ENCODE data around the gene RDH13. TPM values are rescaled to one million over a fixed set of nuclear protein-coding genes. Genes with fewer than 3 reads are reported as not detected.
"Not testable (repeated sequence)": the region's sequence is repeated elsewhere in the genome, so short reads cannot be mapped to it uniquely, and the experiment has no call there.

The RDH13 gene
- polyA plus RNA-seq, 2 of the 4 experiments (the other 2 are of a cell fraction) = 10.6 to 12.8 TPM

GRCh38 chr19:55034751-55035150 lies 28.2 kb downstream of the RDH13 start (continued):
- TF ChIP-seq, protein P1, sequence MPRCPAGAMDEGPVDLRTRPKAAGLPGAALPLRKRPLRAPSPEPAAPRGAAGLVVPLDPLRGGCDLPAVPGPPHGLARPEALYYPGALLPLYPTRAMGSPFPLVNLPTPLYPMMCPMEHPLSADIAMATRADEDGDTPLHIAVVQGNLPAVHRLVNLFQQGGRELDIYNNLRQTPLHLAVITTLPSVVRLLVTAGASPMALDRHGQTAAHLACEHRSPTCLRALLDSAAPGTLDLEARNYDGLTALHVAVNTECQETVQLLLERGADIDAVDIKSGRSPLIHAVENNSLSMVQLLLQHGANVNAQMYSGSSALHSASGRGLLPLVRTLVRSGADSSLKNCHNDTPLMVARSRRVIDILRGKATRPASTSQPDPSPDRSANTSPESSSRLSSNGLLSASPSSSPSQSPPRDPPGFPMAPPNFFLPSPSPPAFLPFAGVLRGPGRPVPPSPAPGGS (IDR thresholded peaks at IDR 0.05) = no peak
- TF ChIP-seq FOXS1 (CRISPR knock-in tag; IDR thresholded peaks at IDR 0.05) (no peak), RFX5 (IDR thresholded peaks at IDR 0.05) (no peak), JUN (IDR thresholded peaks at IDR 0.05) (no peak), GATA3 (IDR thresholded peaks at IDR 0.05; ENCODE audit: borderline replicate concordance) (no peak), SMC3 (IDR thresholded peaks at IDR 0.05) (no peak), ZSCAN20 (CRISPR knock-in tag; IDR thresholded peaks at IDR 0.05) (no peak)
- TF ChIP-seq, protein P2, sequence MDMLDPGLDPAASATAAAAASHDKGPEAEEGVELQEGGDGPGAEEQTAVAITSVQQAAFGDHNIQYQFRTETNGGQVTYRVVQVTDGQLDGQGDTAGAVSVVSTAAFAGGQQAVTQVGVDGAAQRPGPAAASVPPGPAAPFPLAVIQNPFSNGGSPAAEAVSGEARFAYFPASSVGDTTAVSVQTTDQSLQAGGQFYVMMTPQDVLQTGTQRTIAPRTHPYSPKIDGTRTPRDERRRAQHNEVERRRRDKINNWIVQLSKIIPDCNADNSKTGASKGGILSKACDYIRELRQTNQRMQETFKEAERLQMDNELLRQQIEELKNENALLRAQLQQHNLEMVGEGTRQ (IDR thresholded peaks at IDR 0.05) = no peak

DNA sequence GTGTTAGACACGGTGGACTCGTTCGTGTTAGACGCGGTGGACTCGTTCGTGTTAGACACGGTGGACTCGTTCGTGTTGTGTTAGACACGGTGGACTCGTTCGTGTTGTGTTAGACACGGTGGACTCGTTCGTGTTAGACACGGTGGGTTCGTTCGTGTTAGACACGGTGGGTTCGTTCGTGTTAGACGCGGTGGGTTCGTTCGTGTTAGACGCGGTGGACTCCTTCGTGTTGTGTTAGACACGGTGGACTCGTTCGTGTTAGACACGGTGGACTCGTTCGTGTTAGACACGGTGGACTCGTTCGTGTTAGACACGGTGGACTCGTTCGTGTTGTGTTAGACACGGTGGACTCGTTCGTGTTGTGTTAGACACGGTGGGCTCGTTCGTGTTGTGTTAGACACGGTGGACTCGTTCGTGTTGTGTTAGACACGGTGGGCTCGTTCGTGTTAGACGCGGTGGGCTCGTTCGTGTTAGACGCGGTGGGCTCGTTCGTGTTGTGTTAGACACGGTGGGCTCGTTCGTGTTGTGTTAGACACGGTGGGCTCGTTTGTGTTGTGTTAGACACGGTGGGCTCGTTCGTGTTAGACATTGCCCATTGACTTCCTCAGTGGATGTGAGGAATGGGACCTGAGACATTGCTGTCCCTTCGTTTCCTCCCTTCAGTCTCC lies 29.8 kb downstream of the RDH13 start:
- DNase-seq (ENCODE audit: low read depth in 1 of 2, low spot score in 1 of 2); H3K9me3 ChIP-seq; CTCF ChIA-PET; POLR2A ChIA-PET; H3K4me1 ChIP-seq; ATAC-seq; H3K4me3 ChIP-seq; FAIRE-seq; H3K27ac ChIP-seq; H3K4me2 ChIP-seq: not testable (repeated sequence)
- 89% methylated on average over 70 of the region's 70 CpGs for WGBS (ENCODE audit: missing lambda C conversion rate)

GRCh38 chr19:55032170-55032800 lies 30.7 kb downstream of the RDH13 start:
- Histone ChIP-seq H3K9me3 (no peaks in the 10 kb centered on the region), H3K4me3 (no peak overlapping the region), H3K4me2 (no peak overlapping the region), H3K4me1 (0 out of 3 replicates have a peak, but pooled peaks cover 5% of the 10 kb centered on the region), H3K27ac (no peak overlapping the region)
- FAIRE-seq (no peak), DNase-seq (ENCODE audit: low read depth in 1 of 2, low spot score in 1 of 2) (no peak), ATAC-seq (peak in 1 of 2 experiments; percentile 11; a peak in 2 of 6 replicates)
- 84% methylated on average over 22 of the region's 22 CpGs for WGBS (ENCODE audit: missing lambda C conversion rate)
- CTCF ChIA-PET = interaction anchor here (1.1 kb wide), 1 partner anchor 12 kb away, joined by 3 read pairs; no protein-coding TSS in a partner anchor
- TF ChIP-seq MAZ (IDR thresholded peaks at IDR 0.05; ENCODE audit: borderline replicate concordance, low read depth, low read length) = no peak
- no peak for TF ChIP-seq POLR2A (IDR thresholded peaks at IDR 0.05; ENCODE audit: low read length)
- no peak for TF ChIP-seq KDM1A (IDR thresholded peaks at IDR 0.05; ENCODE audit: low read depth)
- TF ChIP-seq NR3C1 (IDR thresholded peaks at IDR 0.05) = no peak
- TF ChIP-seq CTCF (IDR thresholded peaks at IDR 0.05) = no peak
- TF ChIP-seq GATA3 (IDR thresholded peaks at IDR 0.05; ENCODE audit: borderline replicate concordance) = no peak
- no peak for TF ChIP-seq EHMT2 (IDR thresholded peaks at IDR 0.05; ENCODE audit: low read depth)
- TF ChIP-seq, protein P3, sequence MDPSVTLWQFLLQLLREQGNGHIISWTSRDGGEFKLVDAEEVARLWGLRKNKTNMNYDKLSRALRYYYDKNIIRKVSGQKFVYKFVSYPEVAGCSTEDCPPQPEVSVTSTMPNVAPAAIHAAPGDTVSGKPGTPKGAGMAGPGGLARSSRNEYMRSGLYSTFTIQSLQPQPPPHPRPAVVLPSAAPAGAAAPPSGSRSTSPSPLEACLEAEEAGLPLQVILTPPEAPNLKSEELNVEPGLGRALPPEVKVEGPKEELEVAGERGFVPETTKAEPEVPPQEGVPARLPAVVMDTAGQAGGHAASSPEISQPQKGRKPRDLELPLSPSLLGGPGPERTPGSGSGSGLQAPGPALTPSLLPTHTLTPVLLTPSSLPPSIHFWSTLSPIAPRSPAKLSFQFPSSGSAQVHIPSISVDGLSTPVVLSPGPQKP (IDR thresholded peaks at IDR 0.05; ENCODE audit: low read depth, low read length) = no peak
- no peak for TF ChIP-seq FOSB (CRISPR knock-in tag; IDR thresholded peaks at IDR 0.05)
- no peak for TF ChIP-seq FOSL2 (IDR thresholded peaks at IDR 0.05)
- TF ChIP-seq FOSL2 (CRISPR knock-in tag; IDR thresholded peaks at IDR 0.05) = no peak
- no peak for TF ChIP-seq RNF2 (IDR thresholded peaks at IDR 0.05; ENCODE audit: borderline replicate concordance, low read depth)
- TF ChIP-seq PHF8 (IDR thresholded peaks at IDR 0.05; ENCODE audit: borderline replicate concordance, low read depth) = no peak
- TF ChIP-seq ZSCAN20 (CRISPR knock-in tag; IDR thresholded peaks at IDR 0.05) = no peak
- TF ChIP-seq, protein P4, sequence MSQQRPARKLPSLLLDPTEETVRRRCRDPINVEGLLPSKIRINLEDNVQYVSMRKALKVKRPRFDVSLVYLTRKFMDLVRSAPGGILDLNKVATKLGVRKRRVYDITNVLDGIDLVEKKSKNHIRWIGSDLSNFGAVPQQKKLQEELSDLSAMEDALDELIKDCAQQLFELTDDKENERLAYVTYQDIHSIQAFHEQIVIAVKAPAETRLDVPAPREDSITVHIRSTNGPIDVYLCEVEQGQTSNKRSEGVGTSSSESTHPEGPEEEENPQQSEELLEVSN (IDR thresholded peaks at IDR 0.05; ENCODE audit: borderline replicate concordance, low read depth) = no peak
- TF ChIP-seq, protein P5, sequence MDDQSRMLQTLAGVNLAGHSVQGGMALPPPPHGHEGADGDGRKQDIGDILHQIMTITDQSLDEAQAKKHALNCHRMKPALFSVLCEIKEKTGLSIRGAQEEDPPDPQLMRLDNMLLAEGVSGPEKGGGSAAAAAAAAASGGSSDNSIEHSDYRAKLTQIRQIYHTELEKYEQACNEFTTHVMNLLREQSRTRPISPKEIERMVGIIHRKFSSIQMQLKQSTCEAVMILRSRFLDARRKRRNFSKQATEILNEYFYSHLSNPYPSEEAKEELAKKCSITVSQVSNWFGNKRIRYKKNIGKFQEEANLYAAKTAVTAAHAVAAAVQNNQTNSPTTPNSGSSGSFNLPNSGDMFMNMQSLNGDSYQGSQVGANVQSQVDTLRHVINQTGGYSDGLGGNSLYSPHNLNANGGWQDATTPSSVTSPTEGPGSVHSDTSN (IDR thresholded peaks at IDR 0.05) = no peak
- no peak for TF ChIP-seq CBX8 (IDR thresholded peaks at IDR 0.05)
- TF ChIP-seq TFCP2L1 (CRISPR knock-in tag; IDR thresholded peaks at IDR 0.05) = no peak
- no peak for TF ChIP-seq HOXB13 (CRISPR knock-in tag; IDR thresholded peaks at IDR 0.05; ENCODE audit: low read depth)
- TF ChIP-seq HOXA7 (CRISPR knock-in tag; IDR thresholded peaks at IDR 0.05) = no peak
- no peak for TF ChIP-seq CBX2 (IDR thresholded peaks at IDR 0.05; ENCODE audit: borderline replicate concordance, low read depth)
- POLR2A ChIA-PET = no interaction called here
